ENCODE results near the gene B3GNT3. TPM values are rescaled to one million over a fixed set of nuclear protein-coding genes. Genes with fewer than 3 reads are reported as not detected.

Gene B3GNT3
- total and polyA plus RNA-seq, 2 donors (not counting 1 experiment from before 2014, with no cell fraction given): 0.06 TPM; not detected in 1

DNA sequence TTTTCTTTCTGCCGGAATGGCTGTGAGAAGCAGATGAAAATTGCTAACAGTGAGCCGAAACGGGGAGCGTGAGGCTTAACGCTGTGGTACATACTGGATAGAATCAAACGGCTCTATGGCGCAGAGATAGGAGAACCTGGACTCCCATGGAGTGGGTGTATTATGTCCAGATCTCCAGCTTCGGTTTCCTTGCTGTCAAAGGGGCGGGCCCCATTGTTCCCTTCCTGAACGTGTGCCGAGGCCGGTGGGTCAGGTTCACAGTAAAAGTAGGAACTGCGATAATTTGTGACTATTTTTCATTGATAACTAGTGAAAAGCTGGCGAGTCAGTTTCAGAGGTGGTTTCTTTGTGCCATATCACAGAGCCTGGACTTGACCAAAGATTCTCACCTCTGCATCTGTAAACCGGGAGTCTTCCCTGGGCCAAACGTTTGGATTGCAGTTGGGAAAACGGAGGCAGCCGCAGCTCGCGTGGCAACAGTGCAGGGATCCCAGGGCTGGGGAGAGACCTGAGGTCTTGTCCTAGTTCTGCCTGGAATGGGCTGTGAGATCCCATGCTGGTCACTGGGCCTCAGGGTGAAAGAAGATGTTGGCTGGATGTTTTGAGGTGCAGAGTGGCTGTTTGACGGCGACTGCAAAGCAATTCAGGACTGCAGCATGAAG, 65.5 kb downstream of the B3GNT3 start:
- Histone ChIP-seq H3K4me1 (ENCODE audit: control insufficient read depth in 2 of 2, insufficient read depth in 2 of 2, low read length in 2 of 2) (peaks cover 23 to 34% of the 10 kb centered on the region in 2 donors), H4K20me1 (ENCODE audit: control insufficient read depth, insufficient read depth, low read length, poor library complexity, severe bottlenecking) (peaks cover 48% of the 10 kb centered on the region), H3K4me2 (replicated peaks; ENCODE audit: low read depth, low read length, poor library complexity, severe bottlenecking) (peak overlapping the region; percentile 90), H3K9ac (ENCODE audit: low read length) (peak overlapping the region; percentile 84), H3K79me2 (ENCODE audit: control insufficient read depth, insufficient read depth, low read length) (peaks cover 31% of the 10 kb centered on the region), H3K9me3 (ENCODE audit: control extremely low read depth in 1 of 3, control insufficient read depth in 2 of 3, insufficient read depth in 1 of 3, low read length in 2 of 3) (no peaks in the 10 kb centered on the region), H3K4me3 (ENCODE audit: control extremely low read depth in 1 of 5, extremely low read depth in 1 of 5, insufficient read depth in 1 of 5, low read depth in 2 of 5, low read length in 4 of 5) (peak overlapping the region; percentile 74 to 100 (median 96)), H3K36me3 (replicated peaks in 1 of 2; ENCODE audit: control extremely low read depth in 1 of 2, control insufficient read depth in 1 of 2, extremely low read depth in 1 of 2, insufficient read depth in 2 of 2, low read length in 1 of 2) (peaks cover 4 to 47% of the 10 kb centered on the region in 2 experiments), H2AFZ (ENCODE audit: insufficient read depth, low read depth, low read length, poor library complexity, severe bottlenecking) (peak overlapping the region; percentile 71), H3K27me3 (replicated peaks in 1 of 4; ENCODE audit: control extremely low read depth in 1 of 4, control insufficient read depth in 3 of 4, insufficient read depth in 4 of 4, low read length in 3 of 4) (no peaks in the 10 kb centered on the region), H3K27ac (ENCODE audit: low read length in 2 of 2) (peak overlapping the region; percentile 69 to 76)
- TF ChIP-seq, protein P1, sequence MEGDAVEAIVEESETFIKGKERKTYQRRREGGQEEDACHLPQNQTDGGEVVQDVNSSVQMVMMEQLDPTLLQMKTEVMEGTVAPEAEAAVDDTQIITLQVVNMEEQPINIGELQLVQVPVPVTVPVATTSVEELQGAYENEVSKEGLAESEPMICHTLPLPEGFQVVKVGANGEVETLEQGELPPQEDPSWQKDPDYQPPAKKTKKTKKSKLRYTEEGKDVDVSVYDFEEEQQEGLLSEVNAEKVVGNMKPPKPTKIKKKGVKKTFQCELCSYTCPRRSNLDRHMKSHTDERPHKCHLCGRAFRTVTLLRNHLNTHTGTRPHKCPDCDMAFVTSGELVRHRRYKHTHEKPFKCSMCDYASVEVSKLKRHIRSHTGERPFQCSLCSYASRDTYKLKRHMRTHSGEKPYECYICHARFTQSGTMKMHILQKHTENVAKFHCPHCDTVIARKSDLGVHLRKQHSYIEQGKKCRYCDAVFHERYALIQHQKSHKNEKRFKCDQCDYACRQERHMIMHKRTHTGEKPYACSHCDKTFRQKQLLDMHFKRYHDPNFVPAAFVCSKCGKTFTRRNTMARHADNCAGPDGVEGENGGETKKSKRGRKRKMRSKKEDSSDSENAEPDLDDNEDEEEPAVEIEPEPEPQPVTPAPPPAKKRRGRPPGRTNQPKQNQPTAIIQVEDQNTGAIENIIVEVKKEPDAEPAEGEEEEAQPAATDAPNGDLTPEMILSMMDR (IDR thresholded peaks at IDR 0.05): no peak
- no peak for TF ChIP-seq EZH2 (IDR thresholded peaks at IDR 0.05; ENCODE audit: borderline replicate concordance, insufficient read depth, low read depth, low read length, poor library complexity, severe bottlenecking)
- intact Hi-C loops (cut with micrococcal nuclease): no loop called here
- ChIA-PET POLR2A (interaction anchor here (0.6 to 2.5 kb wide), 8 partner anchors 9 to 161 kb away, joined by 3 to 65 read pairs (median 7); partner anchors contain the start of genes CCDC124, FCHO1 and SLC5A5), CTCF (interaction anchor here (1.3 to 15.3 kb wide), 6 partner anchors 11 to 253 kb away, joined by 4 to 374 read pairs (median 33); partner anchors contain the start of genes CCDC124, JAK3 and SLC5A5)
- no peak for DNase-seq
- peak overlapping the region; percentile 98 for H3K27ac Mint-ChIP-seq
- 4% methylated on average over 19 of the region's 22 CpGs for WGBS (ENCODE audit: insufficient coverage)
- H3K4me1 Mint-ChIP-seq: peaks cover 42% of the 10 kb centered on the region
- no peaks in the 10 kb centered on the region for H3K9me3 Mint-ChIP-seq (ENCODE audit: insufficient read depth)
- H3K4me3 Mint-ChIP-seq: peak overlapping the region; percentile 96
- H3K27me3 Mint-ChIP-seq: no peaks in the 10 kb centered on the region
- ATAC-seq (ENCODE audit: low read depth): no peak

DNA sequence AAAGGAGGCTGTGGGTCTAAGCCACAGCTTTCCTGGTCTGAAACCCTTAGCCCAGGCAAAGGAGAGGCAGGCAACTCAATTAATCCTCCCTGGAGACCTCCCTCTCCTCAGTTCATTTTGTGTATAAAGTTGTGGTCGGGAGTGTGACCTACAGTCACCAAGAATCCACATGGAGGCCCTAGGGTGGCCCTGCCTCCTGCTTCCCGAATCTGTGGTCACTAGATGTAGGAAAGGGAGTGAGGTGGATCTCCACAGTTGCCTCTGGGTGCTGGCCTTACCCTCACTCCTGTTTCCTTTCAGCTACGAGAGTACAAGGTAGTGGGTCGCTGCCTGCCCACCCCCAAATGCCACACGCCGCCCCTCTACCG, 66.0 kb downstream of the B3GNT3 start:
- no peak for ATAC-seq (ENCODE audit: low read depth)
- Histone ChIP-seq H3K9me3 (ENCODE audit: control extremely low read depth in 1 of 3, control insufficient read depth in 2 of 3, insufficient read depth in 1 of 3, low read length in 2 of 3) (no peaks in the 10 kb centered on the region), H4K20me1 (ENCODE audit: control insufficient read depth, insufficient read depth, low read length, poor library complexity, severe bottlenecking) (peaks cover 48% of the 10 kb centered on the region), H2AFZ (ENCODE audit: insufficient read depth, low read depth, low read length, poor library complexity, severe bottlenecking) (no peak overlapping the region), H3K4me2 (replicated peaks; ENCODE audit: low read depth, low read length, poor library complexity, severe bottlenecking) (peak overlapping the region; percentile 90), H3K4me3 (ENCODE audit: control extremely low read depth in 1 of 5, extremely low read depth in 1 of 5, insufficient read depth in 1 of 5, low read depth in 2 of 5, low read length in 4 of 5) (peak overlapping the region in 4 of 5 experiments; percentile 74 to 100 (median 96)), H3K27me3 (replicated peaks in 1 of 4; ENCODE audit: control extremely low read depth in 1 of 4, control insufficient read depth in 3 of 4, insufficient read depth in 4 of 4, low read length in 3 of 4) (no peaks in the 10 kb centered on the region), H3K9ac (ENCODE audit: low read length) (peak overlapping the region; percentile 84), H3K27ac (ENCODE audit: low read length in 2 of 2) (peak overlapping the region; percentile 69 to 76), H3K4me1 (ENCODE audit: control insufficient read depth in 2 of 2, insufficient read depth in 2 of 2, low read length in 2 of 2) (peaks cover 23 to 31% of the 10 kb centered on the region in 2 donors), H3K79me2 (ENCODE audit: control insufficient read depth, insufficient read depth, low read length) (peaks cover 31% of the 10 kb centered on the region), H3K36me3 (replicated peaks in 1 of 2; ENCODE audit: control extremely low read depth in 1 of 2, control insufficient read depth in 1 of 2, extremely low read depth in 1 of 2, insufficient read depth in 2 of 2, low read length in 1 of 2) (peaks cover 4 to 47% of the 10 kb centered on the region in 2 experiments)
- TF ChIP-seq EZH2 (IDR thresholded peaks at IDR 0.05; ENCODE audit: borderline replicate concordance, insufficient read depth, low read depth, low read length, poor library complexity, severe bottlenecking): no peak
- TF ChIP-seq, protein P1 (IDR thresholded peaks at IDR 0.05): no peak
- Mint-ChIP-seq H3K4me3 (peak overlapping the region; percentile 96), H3K9me3 (ENCODE audit: insufficient read depth) (no peaks in the 10 kb centered on the region), H3K4me1 (peaks cover 39% of the 10 kb centered on the region), H3K27ac (peak overlapping the region; percentile 98), H3K27me3 (no peaks in the 10 kb centered on the region)
- intact Hi-C loops (cut with micrococcal nuclease): no loop called here
- DNase-seq: no peak
- 0% methylated on average over 1 of the region's 7 CpGs for WGBS (ENCODE audit: insufficient coverage)
- CTCF ChIA-PET: interaction anchor here (3.4 to 15.3 kb wide), 2 partner anchors 74 to 136 kb away, joined by 43 to 374 read pairs; partner anchors contain the start of gene CCDC124
- POLR2A ChIA-PET: interaction anchor here (1.2 to 2.5 kb wide), 4 partner anchors 8 to 109 kb away, joined by 3 to 15 read pairs (median 5); partner anchors contain the start of genes CCDC124 and FCHO1

All from B cell (primary cell).